HL-60 (cell line): ENCODE measurements around the gene KDM2B.

Experiments
- SPI1 ChIP-seq: IDR thresholded peaks from 2 replicates; pipeline ENCODE4 v1.6.1; 2012; ENCODE audit warnings: low read depth, mild to moderate bottlenecking, borderline replicate concordance
- TF ChIP-seq, protein P1 (sequence below): IDR thresholded peaks from one replicate; pipeline ENCODE4 v1.5.1; 2011; ENCODE audit warnings: low read length, control low read depth, inconsistent platforms; ENCODE audit not compliant: insufficient read depth
- TF ChIP-seq, protein P2 (sequence below): IDR thresholded peaks from 2 replicates; pipeline ENCODE4 v1.6.1; 2012; ENCODE audit warnings: low read depth; ENCODE audit not compliant: insufficient replicate concordance

DNA sequence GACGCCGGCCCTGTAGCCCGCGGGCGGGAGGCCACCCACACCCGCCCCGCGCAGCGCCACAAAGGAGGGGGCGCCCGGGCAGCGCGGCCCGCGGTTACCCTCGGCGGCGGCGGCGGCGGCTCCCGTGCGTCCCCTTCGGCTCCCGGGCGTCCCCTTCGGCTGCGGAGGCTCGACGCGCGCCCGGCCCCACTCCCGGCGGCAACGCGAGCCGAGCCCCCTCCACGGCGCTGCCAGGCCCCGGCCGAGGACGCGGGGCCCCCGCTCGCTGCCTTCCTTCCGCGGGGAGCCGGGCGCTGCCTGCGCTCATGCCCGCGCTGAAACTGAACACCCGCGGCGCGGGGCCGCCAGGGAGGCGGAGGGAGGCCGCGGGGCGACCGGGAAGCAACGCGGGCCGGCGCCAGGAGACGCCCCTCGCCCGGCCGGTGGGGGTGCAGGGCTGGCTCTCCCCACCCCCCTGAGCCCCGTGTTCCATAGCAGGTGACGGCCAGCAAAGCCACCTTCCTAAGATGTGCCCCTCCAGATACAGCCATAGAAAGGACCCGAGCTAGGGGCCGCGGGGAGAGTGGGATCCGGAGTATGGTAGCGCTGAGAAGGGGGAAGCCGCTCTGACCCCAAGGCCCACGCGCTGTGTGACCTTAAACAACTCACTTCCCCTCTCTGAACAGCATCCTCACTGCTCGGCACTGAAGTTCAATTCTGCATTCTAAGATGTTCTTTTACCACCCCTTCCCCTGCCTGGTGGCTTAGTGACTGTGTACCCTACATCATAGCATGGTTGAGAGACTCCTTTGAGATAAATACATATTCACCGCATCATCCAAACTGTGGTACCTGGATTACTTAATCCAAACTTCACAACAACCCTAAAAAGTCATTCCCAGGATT, 42.8 kb downstream of the KDM2B start:
- TF ChIP-seq, protein P1, sequence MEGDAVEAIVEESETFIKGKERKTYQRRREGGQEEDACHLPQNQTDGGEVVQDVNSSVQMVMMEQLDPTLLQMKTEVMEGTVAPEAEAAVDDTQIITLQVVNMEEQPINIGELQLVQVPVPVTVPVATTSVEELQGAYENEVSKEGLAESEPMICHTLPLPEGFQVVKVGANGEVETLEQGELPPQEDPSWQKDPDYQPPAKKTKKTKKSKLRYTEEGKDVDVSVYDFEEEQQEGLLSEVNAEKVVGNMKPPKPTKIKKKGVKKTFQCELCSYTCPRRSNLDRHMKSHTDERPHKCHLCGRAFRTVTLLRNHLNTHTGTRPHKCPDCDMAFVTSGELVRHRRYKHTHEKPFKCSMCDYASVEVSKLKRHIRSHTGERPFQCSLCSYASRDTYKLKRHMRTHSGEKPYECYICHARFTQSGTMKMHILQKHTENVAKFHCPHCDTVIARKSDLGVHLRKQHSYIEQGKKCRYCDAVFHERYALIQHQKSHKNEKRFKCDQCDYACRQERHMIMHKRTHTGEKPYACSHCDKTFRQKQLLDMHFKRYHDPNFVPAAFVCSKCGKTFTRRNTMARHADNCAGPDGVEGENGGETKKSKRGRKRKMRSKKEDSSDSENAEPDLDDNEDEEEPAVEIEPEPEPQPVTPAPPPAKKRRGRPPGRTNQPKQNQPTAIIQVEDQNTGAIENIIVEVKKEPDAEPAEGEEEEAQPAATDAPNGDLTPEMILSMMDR: no peak
- TF ChIP-seq, protein P2, sequence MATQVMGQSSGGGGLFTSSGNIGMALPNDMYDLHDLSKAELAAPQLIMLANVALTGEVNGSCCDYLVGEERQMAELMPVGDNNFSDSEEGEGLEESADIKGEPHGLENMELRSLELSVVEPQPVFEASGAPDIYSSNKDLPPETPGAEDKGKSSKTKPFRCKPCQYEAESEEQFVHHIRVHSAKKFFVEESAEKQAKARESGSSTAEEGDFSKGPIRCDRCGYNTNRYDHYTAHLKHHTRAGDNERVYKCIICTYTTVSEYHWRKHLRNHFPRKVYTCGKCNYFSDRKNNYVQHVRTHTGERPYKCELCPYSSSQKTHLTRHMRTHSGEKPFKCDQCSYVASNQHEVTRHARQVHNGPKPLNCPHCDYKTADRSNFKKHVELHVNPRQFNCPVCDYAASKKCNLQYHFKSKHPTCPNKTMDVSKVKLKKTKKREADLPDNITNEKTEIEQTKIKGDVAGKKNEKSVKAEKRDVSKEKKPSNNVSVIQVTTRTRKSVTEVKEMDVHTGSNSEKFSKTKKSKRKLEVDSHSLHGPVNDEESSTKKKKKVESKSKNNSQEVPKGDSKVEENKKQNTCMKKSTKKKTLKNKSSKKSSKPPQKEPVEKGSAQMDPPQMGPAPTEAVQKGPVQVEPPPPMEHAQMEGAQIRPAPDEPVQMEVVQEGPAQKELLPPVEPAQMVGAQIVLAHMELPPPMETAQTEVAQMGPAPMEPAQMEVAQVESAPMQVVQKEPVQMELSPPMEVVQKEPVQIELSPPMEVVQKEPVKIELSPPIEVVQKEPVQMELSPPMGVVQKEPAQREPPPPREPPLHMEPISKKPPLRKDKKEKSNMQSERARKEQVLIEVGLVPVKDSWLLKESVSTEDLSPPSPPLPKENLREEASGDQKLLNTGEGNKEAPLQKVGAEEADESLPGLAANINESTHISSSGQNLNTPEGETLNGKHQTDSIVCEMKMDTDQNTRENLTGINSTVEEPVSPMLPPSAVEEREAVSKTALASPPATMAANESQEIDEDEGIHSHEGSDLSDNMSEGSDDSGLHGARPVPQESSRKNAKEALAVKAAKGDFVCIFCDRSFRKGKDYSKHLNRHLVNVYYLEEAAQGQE: no peak
- peak; percentile 52; the same call in 1 of the 2 replicates for TF ChIP-seq SPI1
